ENCODE results near the gene SLC45A2. TPM values are rescaled to one million over a fixed set of nuclear protein-coding genes. Genes with fewer than 3 reads are reported as not detected.
A peak's percentile ranks its signal among the peaks of the same experiment; 100 is the strongest.

SLC45A2 gene
- polyA plus RNA-seq, 10 donors: 0.12 to 0.50 (median 0.18) TPM

- DNase-seq: peak; percentile 93 to 100 (median 97)
Observed at GRCh38 chr5:34007621-34008600, 23.4 kb upstream of the SLC45A2 start, which contains the start of gene AMACR. TSS of gene AMACR (minus strand) at chr5:34008050. CDS start at chr5:34008019, 31 bp downstream.

- no peak for DNase-seq
Observed at GRCh38 chr5:34007201-34007620, 22.7 kb upstream of the SLC45A2 start.

GRCh38 chr5:34005681-34006080, 21.2 kb upstream of the SLC45A2 start:
- no peak for DNase-seq

- no peak for DNase-seq
Observed at GRCh38 chr5:34005211-34005610, 20.7 kb upstream of the SLC45A2 start.

- no peak for DNase-seq
Observed at GRCh38 chr5:34003941-34004340, 19.4 kb upstream of the SLC45A2 start.

GRCh38 chr5:34002629-34003328, 18.3 kb upstream of the SLC45A2 start:
- no peak for DNase-seq

GRCh38 chr5:34001241-34001841, 16.8 kb upstream of the SLC45A2 start:
- no peak for DNase-seq

- no peak for DNase-seq
Observed at GRCh38 chr5:33999978-34000377, 15.5 kb upstream of the SLC45A2 start.

- peak; percentile 73 to 84 (median 79) for DNase-seq
Observed at GRCh38 chr5:33997331-33997983, 13.0 kb upstream of the SLC45A2 start.

- peak in 1 of 3 donors; percentile 38 for DNase-seq
Observed at GRCh38 chr5:33995865-33996264, 11.4 kb upstream of the SLC45A2 start.

GRCh38 chr5:33994845-33995244, 10.4 kb upstream of the SLC45A2 start:
- DNase-seq: peak in 1 of 3 donors; percentile 74

- no peak for DNase-seq
Observed at GRCh38 chr5:33992864-33993263, 8.4 kb upstream of the SLC45A2 start.

GRCh38 chr5:33985447-33985846, 954 bp upstream of the SLC45A2 start:
- no peak for DNase-seq

GRCh38 chr5:33984178-33984577, 315 bp downstream of the SLC45A2 start:
- no peak for DNase-seq

GRCh38 chr5:33981408-33982162, 2.9 kb downstream of the SLC45A2 start:
- no peak for DNase-seq

- DNase-seq: no peak
Observed at GRCh38 chr5:33980030-33980429, 4.5 kb downstream of the SLC45A2 start.

- DNase-seq: no peak
Observed at GRCh38 chr5:33978306-33978705, 6.2 kb downstream of the SLC45A2 start.

GRCh38 chr5:33976307-33976706, 8.2 kb downstream of the SLC45A2 start:
- DNase-seq: no peak

- peak; percentile 42 to 87 (median 71) for DNase-seq
Observed at GRCh38 chr5:33975852-33976251, 8.6 kb downstream of the SLC45A2 start.

GRCh38 chr5:33973271-33973670, 11.2 kb downstream of the SLC45A2 start:
- no peak for DNase-seq

Measured in muscle of back (tissue), 11 donors.